Measurements from ENCODE around the gene BIN1. TPM values are rescaled to one million over a fixed set of nuclear protein-coding genes. Genes with fewer than 3 reads are reported as not detected.

Gene BIN1
- total RNA-seq, 1 experiment from 2014 or later, result 198 TPM

DNA sequence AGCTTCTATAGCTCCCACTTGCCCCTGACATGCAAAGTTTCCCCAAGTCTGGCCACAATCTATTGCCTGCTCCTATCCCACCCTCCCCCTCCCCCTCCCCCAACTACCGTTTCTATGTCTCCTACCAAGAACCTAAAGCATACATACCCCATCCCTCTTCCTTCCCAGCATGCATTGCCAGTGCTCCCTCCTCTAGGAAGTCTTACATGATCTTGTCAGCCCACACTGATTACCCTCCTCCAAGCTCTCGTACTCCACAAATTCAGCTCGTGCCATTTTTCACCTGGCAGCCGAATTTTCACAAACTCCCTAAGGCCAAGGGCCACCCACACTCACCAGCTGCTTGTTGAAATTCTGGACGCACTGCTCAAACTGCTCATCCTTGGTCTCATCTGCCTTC, 30.7 kb downstream of the BIN1 start:
- POLR2A ChIA-PET, result no interaction called here

DNA sequence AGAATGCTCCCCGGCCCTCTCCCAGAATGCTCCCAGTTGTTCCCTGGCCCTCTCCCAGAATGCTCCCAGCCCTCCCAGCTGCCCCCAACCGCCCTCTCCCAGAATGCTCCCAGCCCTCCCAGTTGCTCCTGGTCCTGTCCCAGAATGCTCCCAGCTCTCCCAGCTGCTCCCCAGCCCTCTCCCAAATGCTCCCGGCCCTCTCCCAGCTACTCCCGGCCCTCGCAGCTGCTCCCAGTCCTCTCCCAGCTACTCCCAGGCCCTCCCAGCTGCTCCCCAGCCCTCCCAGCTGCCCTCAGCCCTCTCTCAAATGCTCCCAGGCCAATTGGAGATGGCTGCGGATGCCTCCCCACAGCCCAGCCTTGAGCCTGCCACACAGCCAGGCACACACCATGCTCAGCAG, 31.1 kb downstream of the BIN1 start:
- Mint-ChIP-seq H3K27me3 (ENCODE audit: insufficient read depth, unreplicated experiment) (no peaks in the 10 kb centered on the region), H3K4me1 (ENCODE audit: low read depth, unreplicated experiment) (peaks cover 6% of the 10 kb centered on the region), H3K36me3 (ENCODE audit: insufficient read depth, unreplicated experiment) (peaks cover 28% of the 10 kb centered on the region), H3K27ac (ENCODE audit: unreplicated experiment) (peak overlapping the region; percentile 13), H3K4me3 (ENCODE audit: unreplicated experiment) (no peak overlapping the region), H3K9me3 (ENCODE audit: unreplicated experiment) (no peaks in the 10 kb centered on the region)
- ChIA-PET CTCF (no interaction called here), POLR2A (interaction anchor here (0.6 kb wide), 1 partner anchor 12 kb away, joined by 3 read pairs; no protein-coding TSS in a partner anchor)
- Histone ChIP-seq H3K4me3 (ENCODE audit: low read depth, low read length) (no peak overlapping the region), H3K27me3 (replicated peaks; ENCODE audit: control insufficient read depth, insufficient read depth, low read length) (no peaks in the 10 kb centered on the region), H3K9me3 (no peaks in the 10 kb centered on the region), H3K4me1 (peaks cover 21% of the 10 kb centered on the region), H3K36me3 (ENCODE audit: control insufficient read depth, insufficient read depth, low read length) (peaks cover 5% of the 10 kb centered on the region)
- no TSS peak for BruUV-seq (replicated peaks)
- intact Hi-C loops (cut with micrococcal nuclease; ENCODE audit: unreplicated experiment), result no loop called here
- no peak for DNase-seq
- TF ChIP-seq, protein P1, sequence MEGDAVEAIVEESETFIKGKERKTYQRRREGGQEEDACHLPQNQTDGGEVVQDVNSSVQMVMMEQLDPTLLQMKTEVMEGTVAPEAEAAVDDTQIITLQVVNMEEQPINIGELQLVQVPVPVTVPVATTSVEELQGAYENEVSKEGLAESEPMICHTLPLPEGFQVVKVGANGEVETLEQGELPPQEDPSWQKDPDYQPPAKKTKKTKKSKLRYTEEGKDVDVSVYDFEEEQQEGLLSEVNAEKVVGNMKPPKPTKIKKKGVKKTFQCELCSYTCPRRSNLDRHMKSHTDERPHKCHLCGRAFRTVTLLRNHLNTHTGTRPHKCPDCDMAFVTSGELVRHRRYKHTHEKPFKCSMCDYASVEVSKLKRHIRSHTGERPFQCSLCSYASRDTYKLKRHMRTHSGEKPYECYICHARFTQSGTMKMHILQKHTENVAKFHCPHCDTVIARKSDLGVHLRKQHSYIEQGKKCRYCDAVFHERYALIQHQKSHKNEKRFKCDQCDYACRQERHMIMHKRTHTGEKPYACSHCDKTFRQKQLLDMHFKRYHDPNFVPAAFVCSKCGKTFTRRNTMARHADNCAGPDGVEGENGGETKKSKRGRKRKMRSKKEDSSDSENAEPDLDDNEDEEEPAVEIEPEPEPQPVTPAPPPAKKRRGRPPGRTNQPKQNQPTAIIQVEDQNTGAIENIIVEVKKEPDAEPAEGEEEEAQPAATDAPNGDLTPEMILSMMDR (IDR thresholded peaks at IDR 0.05; ENCODE audit: insufficient read depth in 1 of 2, low read depth in 1 of 2, low read length in 1 of 2, severe bottlenecking in 1 of 2, unreplicated experiment in 1 of 2), result no peak

More for the DNA sequence above, 30.7 kb downstream of the BIN1 start:
- H3K4me1 Mint-ChIP-seq (ENCODE audit: low read depth, unreplicated experiment), result peaks cover 6% of the 10 kb centered on the region
- Histone ChIP-seq H3K27me3 (replicated peaks; ENCODE audit: control insufficient read depth, insufficient read depth, low read length) (no peaks in the 10 kb centered on the region), H3K36me3 (ENCODE audit: control insufficient read depth, insufficient read depth, low read length) (peaks cover 5% of the 10 kb centered on the region), H3K4me3 (ENCODE audit: low read depth, low read length) (no peak overlapping the region), H3K9me3 (no peaks in the 10 kb centered on the region), H3K4me1 (peaks cover 26% of the 10 kb centered on the region)
- no peaks in the 10 kb centered on the region for H3K27me3 Mint-ChIP-seq (ENCODE audit: insufficient read depth, unreplicated experiment)
- TF ChIP-seq, protein P1 (IDR thresholded peaks at IDR 0.05; ENCODE audit: insufficient read depth in 1 of 2, low read depth in 1 of 2, low read length in 1 of 2, severe bottlenecking in 1 of 2, unreplicated experiment in 1 of 2), result no peak
- no peaks in the 10 kb centered on the region for H3K9me3 Mint-ChIP-seq (ENCODE audit: unreplicated experiment)
- peaks cover 28% of the 10 kb centered on the region for H3K36me3 Mint-ChIP-seq (ENCODE audit: insufficient read depth, unreplicated experiment)
- no peak overlapping the region for H3K4me3 Mint-ChIP-seq (ENCODE audit: unreplicated experiment)
- no peak for DNase-seq
- no TSS peak for BruUV-seq (replicated peaks)
- intact Hi-C loops (cut with micrococcal nuclease; ENCODE audit: unreplicated experiment), result no loop called here
- H3K27ac Mint-ChIP-seq (ENCODE audit: unreplicated experiment), result peak overlapping the region; percentile 13
- CTCF ChIA-PET, result no interaction called here

DNA sequence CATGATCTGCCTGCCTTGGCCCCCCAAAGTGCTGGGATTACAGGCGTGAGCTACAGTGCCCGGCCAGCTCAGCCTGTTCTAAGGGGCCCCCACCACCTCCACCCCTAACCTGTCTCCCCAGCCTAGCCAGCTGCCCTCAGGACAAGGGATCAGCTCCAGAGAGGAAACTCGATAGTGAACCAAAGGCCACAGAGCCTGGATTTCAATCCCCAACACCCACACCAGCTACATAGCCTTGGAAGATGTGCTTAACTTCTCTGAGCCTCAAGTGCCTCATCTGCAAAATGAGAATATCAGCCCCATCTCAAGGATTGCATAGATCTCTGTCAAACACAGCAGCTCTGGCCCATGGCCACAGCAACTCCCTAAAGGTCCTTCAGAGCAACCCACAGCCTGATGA, 32.0 kb downstream of the BIN1 start:
- POLR2A ChIA-PET, result interaction anchor here (0.6 kb wide), 1 partner anchor 13 kb away, joined by 3 read pairs; no protein-coding TSS in a partner anchor
- no peak for DNase-seq
- H3K4me3 Mint-ChIP-seq (ENCODE audit: unreplicated experiment), result no peak overlapping the region
- H3K4me1 ChIP-seq, result peaks cover 14% of the 10 kb centered on the region; the same call in 1 of the 2 replicates
- H3K36me3 Mint-ChIP-seq (ENCODE audit: insufficient read depth, unreplicated experiment), result peaks cover 30% of the 10 kb centered on the region
- no peak overlapping the region for H3K4me3 ChIP-seq (ENCODE audit: low read depth, low read length)
- H3K27me3 ChIP-seq (replicated peaks; ENCODE audit: control insufficient read depth, insufficient read depth, low read length), result no peaks in the 10 kb centered on the region
- TF ChIP-seq, protein P1 (IDR thresholded peaks at IDR 0.05; ENCODE audit: insufficient read depth in 1 of 2, low read depth in 1 of 2, low read length in 1 of 2, severe bottlenecking in 1 of 2, unreplicated experiment in 1 of 2), result no peak
- CTCF ChIA-PET, result interaction anchor here (0.9 to 1.5 kb wide), 2 partner anchors 32 to 122 kb away, joined by 3 to 7 read pairs; partner anchors contain the start of gene BIN1
- H3K27me3 Mint-ChIP-seq (ENCODE audit: insufficient read depth, unreplicated experiment), result no peaks in the 10 kb centered on the region
- no peak overlapping the region for H3K27ac Mint-ChIP-seq (ENCODE audit: unreplicated experiment)
- H3K36me3 ChIP-seq (ENCODE audit: control insufficient read depth, insufficient read depth, low read length), result peaks cover 6% of the 10 kb centered on the region
- no peaks in the 10 kb centered on the region for H3K9me3 Mint-ChIP-seq (ENCODE audit: unreplicated experiment)
- H3K9me3 ChIP-seq, result no peaks in the 10 kb centered on the region
- H3K4me1 Mint-ChIP-seq (ENCODE audit: low read depth, unreplicated experiment), result peaks cover 6% of the 10 kb centered on the region
- intact Hi-C loops (cut with micrococcal nuclease; ENCODE audit: unreplicated experiment), result no loop called here
- BruUV-seq (replicated peaks), result no TSS peak

All from Caco-2 (cell line).